GM12865 (cell line): ENCODE measurements around the gene SPHK1.

Experiments used
- DNase-seq: peaks from one replicate; pipeline ENCODE4 v3.0.0; 2010; ENCODE audit warnings: low read depth
- H3K4me3 ChIP-seq: 2 replicates; pipeline ENCODE4 v1.5.1; 2011; ENCODE audit warnings: mild to moderate bottlenecking, low read depth, low read length, control low read depth
- TF ChIP-seq, protein P1 (sequence below): IDR thresholded peaks from 2 replicates; pipeline ENCODE4 v1.5.1; 2011; ENCODE audit warnings: low read length, control low read depth, low read depth, inconsistent platforms; ENCODE audit not compliant: insufficient read depth; ENCODE audit errors: missing control alignments

The SPHK1 gene

GRCh38 chr17:76411247-76411646 lies 26.8 kb downstream of the SPHK1 start:
- no peak for DNase-seq
- H3K4me3 ChIP-seq: no peak overlapping the region
- TF ChIP-seq, protein P1, sequence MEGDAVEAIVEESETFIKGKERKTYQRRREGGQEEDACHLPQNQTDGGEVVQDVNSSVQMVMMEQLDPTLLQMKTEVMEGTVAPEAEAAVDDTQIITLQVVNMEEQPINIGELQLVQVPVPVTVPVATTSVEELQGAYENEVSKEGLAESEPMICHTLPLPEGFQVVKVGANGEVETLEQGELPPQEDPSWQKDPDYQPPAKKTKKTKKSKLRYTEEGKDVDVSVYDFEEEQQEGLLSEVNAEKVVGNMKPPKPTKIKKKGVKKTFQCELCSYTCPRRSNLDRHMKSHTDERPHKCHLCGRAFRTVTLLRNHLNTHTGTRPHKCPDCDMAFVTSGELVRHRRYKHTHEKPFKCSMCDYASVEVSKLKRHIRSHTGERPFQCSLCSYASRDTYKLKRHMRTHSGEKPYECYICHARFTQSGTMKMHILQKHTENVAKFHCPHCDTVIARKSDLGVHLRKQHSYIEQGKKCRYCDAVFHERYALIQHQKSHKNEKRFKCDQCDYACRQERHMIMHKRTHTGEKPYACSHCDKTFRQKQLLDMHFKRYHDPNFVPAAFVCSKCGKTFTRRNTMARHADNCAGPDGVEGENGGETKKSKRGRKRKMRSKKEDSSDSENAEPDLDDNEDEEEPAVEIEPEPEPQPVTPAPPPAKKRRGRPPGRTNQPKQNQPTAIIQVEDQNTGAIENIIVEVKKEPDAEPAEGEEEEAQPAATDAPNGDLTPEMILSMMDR: no peak

- TF ChIP-seq, protein P1: no peak
- no peak for DNase-seq
- H3K4me3 ChIP-seq: no peak overlapping the region
These were observed 30.2 kb downstream of the SPHK1 start for GRCh38 chr17:76414334-76415295.

GRCh38 chr17:76415786-76416185 lies 31.4 kb downstream of the SPHK1 start:
- no peak for DNase-seq
- no peak overlapping the region for H3K4me3 ChIP-seq
- TF ChIP-seq, protein P1: no peak

- TF ChIP-seq, protein P1: no peak
- H3K4me3 ChIP-seq: no peak overlapping the region
- DNase-seq: no peak
These were observed 32.0 kb downstream of the SPHK1 start for GRCh38 chr17:76416457-76416856.

- TF ChIP-seq, protein P1: no peak
- no peak for DNase-seq
- H3K4me3 ChIP-seq: no peak overlapping the region
These were observed 32.5 kb downstream of the SPHK1 start for GRCh38 chr17:76416899-76417298.

DNA sequence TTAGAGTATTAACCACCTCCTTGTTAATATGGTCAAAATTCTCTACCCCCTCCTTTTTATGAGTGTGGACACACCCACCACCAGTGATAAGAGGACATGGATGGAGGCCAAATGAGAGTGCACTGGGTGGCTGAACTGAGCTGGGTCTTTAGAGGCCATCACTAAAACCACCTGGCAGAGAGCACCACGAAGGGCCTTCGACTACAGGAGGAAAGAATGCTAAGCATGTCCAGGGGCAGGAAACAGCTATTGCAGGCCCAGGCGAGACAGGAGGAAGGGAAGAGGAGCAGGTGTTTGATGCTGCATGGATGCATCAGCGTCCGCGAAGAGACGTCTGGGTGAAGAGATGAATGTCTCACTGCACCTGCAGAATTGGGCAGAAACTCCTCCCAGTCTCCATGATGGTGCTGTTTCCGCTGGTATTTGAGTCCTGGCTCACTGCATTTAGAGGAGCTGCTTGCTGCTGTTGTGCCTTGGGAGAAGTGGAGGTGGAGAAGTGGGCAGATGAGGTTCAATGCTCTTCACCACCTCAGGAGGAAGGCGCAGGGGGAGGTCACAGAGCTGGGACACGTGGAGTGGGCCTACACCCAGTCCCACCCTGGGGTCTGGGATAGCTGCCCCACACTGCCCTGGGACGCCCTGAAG lies 33.2 kb downstream of the SPHK1 start:
- TF ChIP-seq, protein P1: no peak
- no peak for DNase-seq
- H3K4me3 ChIP-seq: no peak overlapping the region
